ENCODE results near the gene TAF4B. TPM values are rescaled to one million over a fixed set of nuclear protein-coding genes. Genes with fewer than 3 reads are reported as not detected.
"Not testable (repeated sequence)": the region's sequence is repeated elsewhere in the genome, so short reads cannot be mapped to it uniquely, and the experiment has no call there.

Gene TAF4B
- total RNA-seq, 2 donors from 2014 or later, result 2.5 to 2.7 TPM

- Histone ChIP-seq H3K36me3 (no peaks in the 10 kb centered on the region), H3K9me3 (no peaks in the 10 kb centered on the region), H3K27me3 (no peaks in the 10 kb centered on the region), H3K27ac (no peak overlapping the region), H3K9ac (ENCODE audit: low read depth in 2 of 2, low read length in 2 of 2) (no peak overlapping the region), H3K4me1 (no peaks in the 10 kb centered on the region), H3K4me3 (no peak overlapping the region)
- TF ChIP-seq, protein P1, sequence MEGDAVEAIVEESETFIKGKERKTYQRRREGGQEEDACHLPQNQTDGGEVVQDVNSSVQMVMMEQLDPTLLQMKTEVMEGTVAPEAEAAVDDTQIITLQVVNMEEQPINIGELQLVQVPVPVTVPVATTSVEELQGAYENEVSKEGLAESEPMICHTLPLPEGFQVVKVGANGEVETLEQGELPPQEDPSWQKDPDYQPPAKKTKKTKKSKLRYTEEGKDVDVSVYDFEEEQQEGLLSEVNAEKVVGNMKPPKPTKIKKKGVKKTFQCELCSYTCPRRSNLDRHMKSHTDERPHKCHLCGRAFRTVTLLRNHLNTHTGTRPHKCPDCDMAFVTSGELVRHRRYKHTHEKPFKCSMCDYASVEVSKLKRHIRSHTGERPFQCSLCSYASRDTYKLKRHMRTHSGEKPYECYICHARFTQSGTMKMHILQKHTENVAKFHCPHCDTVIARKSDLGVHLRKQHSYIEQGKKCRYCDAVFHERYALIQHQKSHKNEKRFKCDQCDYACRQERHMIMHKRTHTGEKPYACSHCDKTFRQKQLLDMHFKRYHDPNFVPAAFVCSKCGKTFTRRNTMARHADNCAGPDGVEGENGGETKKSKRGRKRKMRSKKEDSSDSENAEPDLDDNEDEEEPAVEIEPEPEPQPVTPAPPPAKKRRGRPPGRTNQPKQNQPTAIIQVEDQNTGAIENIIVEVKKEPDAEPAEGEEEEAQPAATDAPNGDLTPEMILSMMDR (IDR thresholded peaks at IDR 0.05), result no peak
- no peak for DNase-seq
- intact Hi-C loops (cut with DNase I), result no loop called here
These were observed 203.4 kb downstream of the TAF4B start for GRCh38 chr18:26429535-26430226.

DNA sequence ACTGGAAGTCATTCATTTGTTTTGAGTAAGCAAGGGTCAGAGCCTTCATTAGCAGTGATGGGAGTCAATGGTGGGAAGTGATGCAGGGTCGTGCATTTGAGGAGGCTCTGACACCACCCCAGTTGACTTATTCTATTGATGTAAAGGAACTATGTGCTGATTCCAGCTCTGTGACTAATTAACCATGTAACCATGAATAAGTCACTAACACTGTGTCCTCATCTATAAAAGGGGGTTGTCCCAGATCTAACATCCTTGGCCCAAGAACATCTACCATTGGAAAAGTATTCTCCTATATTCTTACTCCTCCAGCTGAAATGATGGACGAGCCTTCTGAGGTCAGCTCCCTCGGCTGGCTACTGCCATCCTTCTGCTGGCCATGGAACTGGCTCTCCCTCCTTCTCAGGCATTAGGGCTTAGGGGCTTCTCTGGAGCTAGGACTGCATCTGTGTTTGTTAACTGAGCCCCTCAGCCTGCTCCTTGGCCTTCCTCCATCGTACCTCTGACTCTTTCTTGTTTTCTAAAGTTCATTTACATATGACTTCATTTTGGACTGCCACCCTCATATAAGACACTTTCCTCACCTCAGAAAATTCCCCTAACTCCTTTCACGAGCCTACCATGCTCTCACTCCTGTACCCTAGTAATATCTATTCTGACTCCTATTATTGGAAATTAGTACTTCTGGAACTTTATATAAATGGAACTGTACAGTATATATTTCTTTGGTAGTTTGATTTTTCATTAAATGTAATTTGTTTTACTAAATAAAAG, 206.6 kb downstream of the TAF4B start:
- Histone ChIP-seq H3K4me3 (no peak overlapping the region), H3K27me3 (no peaks in the 10 kb centered on the region), H3K27ac (no peak overlapping the region), H3K36me3 (no peaks in the 10 kb centered on the region), H3K4me1 (no peaks in the 10 kb centered on the region), H3K9me3 (no peaks in the 10 kb centered on the region), H3K9ac (ENCODE audit: low read depth in 2 of 2, low read length in 2 of 2) (no peak overlapping the region)
- DNase-seq, result no peak
- TF ChIP-seq, protein P1 (IDR thresholded peaks at IDR 0.05), result no peak
- intact Hi-C loops (cut with DNase I), result no loop called here

GRCh38 chr18:26434887-26435286, 208.6 kb downstream of the TAF4B start:
- intact Hi-C loops (cut with DNase I), result no loop called here
- H3K4me3 ChIP-seq, result no peak overlapping the region
- no peak overlapping the region for H3K27ac ChIP-seq
- H3K9ac ChIP-seq (ENCODE audit: low read depth in 2 of 2, low read length in 2 of 2), result no peak overlapping the region
- no peaks in the 10 kb centered on the region for H3K36me3 ChIP-seq
- H3K4me1 ChIP-seq, result no peaks in the 10 kb centered on the region
- no peak for DNase-seq
- H3K9me3 ChIP-seq, result no peaks in the 10 kb centered on the region
- no peaks in the 10 kb centered on the region for H3K27me3 ChIP-seq
- TF ChIP-seq, protein P1 (IDR thresholded peaks at IDR 0.05), result no peak

DNA sequence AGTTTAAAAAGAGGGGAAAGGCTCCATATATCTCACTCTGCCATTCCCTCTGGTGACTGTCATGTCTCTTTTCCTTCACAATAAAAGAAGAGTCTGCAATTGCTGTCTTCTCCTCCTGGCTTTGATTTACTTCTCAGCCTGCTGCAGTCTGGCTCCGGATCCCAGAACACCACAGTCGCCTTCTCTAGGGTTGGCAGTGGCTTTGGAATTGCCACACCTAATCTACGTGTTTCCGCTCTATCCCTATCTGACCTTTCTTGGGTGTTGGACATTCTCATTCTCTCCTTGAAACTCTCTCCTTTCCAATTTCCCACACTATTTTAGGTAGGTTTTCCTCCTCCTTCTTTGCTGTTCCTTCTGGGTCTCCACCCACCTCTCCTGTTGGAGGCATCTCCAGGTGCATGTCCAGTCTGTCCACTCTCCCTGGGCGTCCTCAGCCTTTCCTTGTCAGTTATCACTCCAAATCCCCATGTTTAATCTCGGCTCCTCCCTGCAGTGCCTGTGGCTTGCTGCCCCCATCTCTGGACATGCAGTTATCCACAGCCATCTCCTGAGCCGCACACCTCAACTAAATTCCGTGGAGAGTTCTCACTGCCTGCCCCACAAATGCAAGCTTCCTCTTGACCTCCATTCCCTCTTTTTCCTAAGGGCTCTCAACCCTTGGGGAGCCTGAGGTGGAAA, 209.3 kb downstream of the TAF4B start:
- H3K9me3 ChIP-seq, result no peaks in the 10 kb centered on the region
- no peak overlapping the region for H3K4me3 ChIP-seq
- H3K36me3 ChIP-seq, result no peaks in the 10 kb centered on the region
- no peak for DNase-seq
- H3K9ac ChIP-seq (ENCODE audit: low read depth in 2 of 2, low read length in 2 of 2), result no peak overlapping the region
- H3K27me3 ChIP-seq, result no peaks in the 10 kb centered on the region
- H3K4me1 ChIP-seq, result no peaks in the 10 kb centered on the region
- intact Hi-C loops (cut with DNase I), result no loop called here
- no peak overlapping the region for H3K27ac ChIP-seq
- TF ChIP-seq, protein P1 (IDR thresholded peaks at IDR 0.05), result no peak

DNA sequence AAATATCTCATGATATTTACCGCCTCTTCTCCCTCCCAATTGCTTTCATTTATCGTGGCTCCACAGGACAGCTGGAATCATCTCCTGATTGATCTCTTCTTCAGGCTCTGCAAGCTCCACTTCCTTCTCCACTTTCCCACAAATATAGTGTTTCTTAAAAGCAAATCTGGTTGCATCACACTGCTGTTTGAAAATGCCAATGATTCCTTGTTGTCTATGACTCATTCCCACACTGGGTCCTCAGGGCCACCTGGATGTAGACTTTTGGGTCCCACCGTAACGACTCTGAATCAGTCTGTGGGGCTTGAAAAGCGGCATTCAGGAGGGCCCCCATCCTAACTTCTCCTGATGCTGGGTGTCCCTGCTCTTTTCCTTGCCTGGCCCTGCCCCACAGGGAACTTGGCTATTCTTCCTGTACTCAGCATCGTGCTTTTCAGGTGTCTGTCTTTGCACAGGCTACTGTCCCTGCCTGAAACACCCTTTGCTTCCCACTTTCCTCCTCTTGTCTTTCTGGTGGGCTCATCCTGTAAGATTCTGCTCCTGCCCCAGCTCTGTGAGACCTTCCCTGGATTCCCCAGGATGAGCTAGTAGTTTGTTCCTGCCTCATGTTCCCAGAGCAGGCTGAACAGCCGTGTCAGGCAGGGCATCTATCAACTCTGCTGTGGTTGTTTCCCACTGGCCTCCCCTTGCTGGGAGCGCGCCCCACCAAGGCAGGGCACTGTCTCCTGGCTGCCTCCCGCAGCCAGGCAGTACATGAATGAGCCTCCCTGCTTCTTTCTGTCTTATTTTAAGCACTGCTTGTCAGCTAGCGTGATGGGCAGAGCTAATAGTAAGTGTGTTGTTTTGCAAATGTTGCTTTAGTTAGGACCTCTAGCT, 210.2 kb downstream of the TAF4B start:
- Histone ChIP-seq H3K4me1 (no peaks in the 10 kb centered on the region), H3K9ac (ENCODE audit: low read depth in 2 of 2, low read length in 2 of 2) (no peak overlapping the region), H3K27me3 (no peaks in the 10 kb centered on the region), H3K36me3 (no peaks in the 10 kb centered on the region), H3K27ac (no peak overlapping the region), H3K9me3 (no peaks in the 10 kb centered on the region), H3K4me3 (no peak overlapping the region)
- TF ChIP-seq, protein P1 (IDR thresholded peaks at IDR 0.05), result no peak
- no peak for DNase-seq
- intact Hi-C loops (cut with DNase I), result no loop called here

- DNase-seq; H3K9me3 ChIP-seq; H3K27me3 ChIP-seq; H3K36me3 ChIP-seq; H3K4me1 ChIP-seq; H3K27ac ChIP-seq; intact Hi-C loops (cut with DNase I); H3K4me3 ChIP-seq; H3K9ac ChIP-seq (ENCODE audit: low read depth in 2 of 2, low read length in 2 of 2): not testable (repeated sequence)
These were observed 211.4 kb downstream of the TAF4B start for GRCh38 chr18:26437634-26438033.
